HCT116 (cell line): ENCODE data around the gene MMADHC.

Experiments used
- ATF3 ChIP-seq: IDR thresholded peaks from 2 replicates; pipeline ENCODE4 v1.6.1; 2012
- CTCF ChIP-seq, 3 experiments: fragments of 200-600 bp in 1 of 3; sonication (generic) in 1 of 3; IDR thresholded peaks in 2 of 3; conservative IDR thresholded peaks in 1 of 3; 2 replicates each; pipeline ENCODE4 v1.5.1; 2012 to 2017; ENCODE audit warnings: low read depth in 2 of 3, low read length in 2 of 3, antibody characterized with exemption in 1 of 3, borderline replicate concordance in 1 of 3, control low read depth in 1 of 3, mild to moderate bottlenecking in 1 of 3, mixed read lengths in 1 of 3, mixed run types in 1 of 3, moderate library complexity in 1 of 3; ENCODE audit not compliant: insufficient read depth in 1 of 3
- FOSL1 ChIP-seq: IDR thresholded peaks from 2 replicates; pipeline ENCODE4 v1.6.1; 2012; ENCODE audit warnings: low read depth
- POLR2AphosphoS5 ChIP-seq: IDR thresholded peaks from 2 replicates; pipeline ENCODE4 v1.6.1; 2011; ENCODE audit warnings: mild to moderate bottlenecking, low read depth, low read length, moderate library complexity
- SRF ChIP-seq: IDR thresholded peaks from 2 replicates; pipeline ENCODE4 v1.6.1; 2012; ENCODE audit warnings: low read depth
- YY1 ChIP-seq: IDR thresholded peaks from 2 replicates; pipeline ENCODE4 v1.6.1; 2011; ENCODE audit warnings: low read length, low read depth, moderate library complexity, mild to moderate bottlenecking; ENCODE audit not compliant: insufficient replicate concordance; ENCODE audit errors: extremely low read depth

GRCh38 chr2:149630445-149630844 is 42.9 kb upstream of the MMADHC start:
- no peak for TF ChIP-seq SRF
- no peak for TF ChIP-seq POLR2AphosphoS5
- TF ChIP-seq CTCF (IDR thresholded peaks at IDR 0.05 in 2 of 3, conservative IDR thresholded peaks at IDR 0.05 in 1 of 3; ENCODE audit: borderline replicate concordance in 1 of 3, insufficient read depth in 1 of 3, low read depth in 2 of 3, low read length in 2 of 3): no peak
- TF ChIP-seq ATF3: no peak
- no peak for TF ChIP-seq YY1
- no peak for TF ChIP-seq FOSL1
